K562 (cell line): Measurements from ENCODE around the gene COL26A1. TPM values are rescaled to one million over a fixed set of nuclear protein-coding genes. Genes with fewer than 3 reads are reported as not detected.

Experiments used
- EZH2 ChIP-seq: IDR thresholded peaks from 2 replicates; pipeline ENCODE4 v1.6.1; 2012; ENCODE audit warnings: low read depth, mild to moderate bottlenecking, inconsistent platforms, low read length, borderline replicate concordance
- MYNN ChIP-seq, 2 experiments: sonication (generic); formaldehyde crosslinking in 1 of 2; IDR thresholded peaks; 2 replicates each; pipeline versions ENCODE4 v1.5.0 to v1.6.1; 2016 to 2020; ENCODE audit warnings: antibody characterized with exemption in 1 of 2, missing genetic modification reagents in 1 of 2
- TSC22D4 ChIP-seq: fragments of 450-650 bp; IDR thresholded peaks from 2 replicates; pipeline ENCODE4 v1.6.1; 2016; ENCODE audit warnings: missing genetic modification characterization, missing biosample characterization, control low read depth
- ZBTB43 ChIP-seq: sonication (generic); formaldehyde crosslinking; IDR thresholded peaks from 2 replicates; pipeline ENCODE4 v1.8.0; 2023; ENCODE audit warnings: mild to moderate bottlenecking, missing genetic modification reagents
- ZNF146 ChIP-seq: IDR thresholded peaks from one replicate; pipeline ENCODE4 v1.6.1; 2018; ENCODE audit warnings: missing compliant biosample characterization; ENCODE audit not compliant: unreplicated experiment
- polyA plus RNA-seq, 8 experiments: library from polyadenylated mRNA; depleted of rRNA in 4 of 8; stranded (reverse) in 5 of 8; unstranded in 3 of 8; fragments of >200 nt; fragmentation: Nextera tagmentation in 2 of 8; fragmentation: Illumina TruSeq in 1 of 8; extraction: Ambion mirVana in 2 of 8; extraction: Trizol in 1 of 8; gene quantifications; 2 replicates each; pipeline versions ENCODE4 v1.2.1 to v1.2.3, GENCODE V29; 2011 to 2014; ENCODE audit warnings: inconsistent platforms in 1 of 8, missing spikeins in 1 of 8
- total RNA-seq, 7 experiments: library from RNA; depleted of rRNA in 6 of 7; stranded (reverse); fragments of >200 nt in 6 of 7; fragmentation: Illumina TruSeq in 2 of 7; extraction: Trizol in 2 of 7; gene quantifications; 2 replicates each; pipeline versions ENCODE4 v1.2.1 to v1.2.3, GENCODE V29; 2011 to 2021; ENCODE audit warnings: low replicate concordance in 1 of 7
- TF ChIP-seq, protein P1 (sequence below), 2 experiments: fragments of 450-650 bp in 1 of 2; IDR thresholded peaks; 2 replicates each; pipeline ENCODE4 v1.6.1; 2011 to 2017; ENCODE audit warnings: low read depth in 2 of 2, antibody characterized with exemption in 1 of 2, borderline replicate concordance in 1 of 2, low read length in 1 of 2, mild to moderate bottlenecking in 1 of 2, mixed read lengths in 1 of 2; ENCODE audit not compliant: control insufficient read depth in 1 of 2

Gene COL26A1
- total and polyA plus RNA-seq, 9 of the 15 experiments (the other 6 are each of a cell fraction or from before 2014, with no cell fraction given) = 0.04 to 0.39 (median 0.07) TPM; not detected in 5

- TF ChIP-seq EZH2 = 0 out of 2 replicates have a peak, but pooled peaks have one; percentile 45
- TF ChIP-seq ZNF146 (CRISPR knock-in tag) = no peak
- TF ChIP-seq MYNN (IDR thresholded peaks at IDR 0.05) = peak; percentile 20; the same call in 1 of the 2 replicates
- TF ChIP-seq MYNN (CRISPR knock-in tag; IDR thresholded peaks at IDR 0.05) = no peak
- peak; percentile 92; the same call in 1 of the 2 replicates for TF ChIP-seq ZBTB43
- TF ChIP-seq, protein P1, sequence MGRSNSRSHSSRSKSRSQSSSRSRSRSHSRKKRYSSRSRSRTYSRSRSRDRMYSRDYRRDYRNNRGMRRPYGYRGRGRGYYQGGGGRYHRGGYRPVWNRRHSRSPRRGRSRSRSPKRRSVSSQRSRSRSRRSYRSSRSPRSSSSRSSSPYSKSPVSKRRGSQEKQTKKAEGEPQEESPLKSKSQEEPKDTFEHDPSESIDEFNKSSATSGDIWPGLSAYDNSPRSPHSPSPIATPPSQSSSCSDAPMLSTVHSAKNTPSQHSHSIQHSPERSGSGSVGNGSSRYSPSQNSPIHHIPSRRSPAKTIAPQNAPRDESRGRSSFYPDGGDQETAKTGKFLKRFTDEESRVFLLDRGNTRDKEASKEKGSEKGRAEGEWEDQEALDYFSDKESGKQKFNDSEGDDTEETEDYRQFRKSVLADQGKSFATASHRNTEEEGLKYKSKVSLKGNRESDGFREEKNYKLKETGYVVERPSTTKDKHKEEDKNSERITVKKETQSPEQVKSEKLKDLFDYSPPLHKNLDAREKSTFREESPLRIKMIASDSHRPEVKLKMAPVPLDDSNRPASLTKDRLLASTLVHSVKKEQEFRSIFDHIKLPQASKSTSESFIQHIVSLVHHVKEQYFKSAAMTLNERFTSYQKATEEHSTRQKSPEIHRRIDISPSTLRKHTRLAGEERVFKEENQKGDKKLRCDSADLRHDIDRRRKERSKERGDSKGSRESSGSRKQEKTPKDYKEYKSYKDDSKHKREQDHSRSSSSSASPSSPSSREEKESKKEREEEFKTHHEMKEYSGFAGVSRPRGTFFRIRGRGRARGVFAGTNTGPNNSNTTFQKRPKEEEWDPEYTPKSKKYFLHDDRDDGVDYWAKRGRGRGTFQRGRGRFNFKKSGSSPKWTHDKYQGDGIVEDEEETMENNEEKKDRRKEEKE (IDR thresholded peaks at IDR 0.05; ENCODE audit: borderline replicate concordance in 1 of 2, control insufficient read depth in 1 of 2, low read depth in 2 of 2, low read length in 1 of 2) = no peak
- 0 out of 2 replicates have a peak, but pooled peaks have one; percentile 12 for TF ChIP-seq TSC22D4 (tag)
Measured at GRCh38 chr7:101442426-101443070, 79.9 kb downstream of the COL26A1 start (continued).
